H54 (cell line): ENCODE measurements around the gene BNC2.

Experiments used
- DNase-seq: peaks from one replicate; pipeline ENCODE4 v3.0.0; 2011; ENCODE audit warnings: low spot score, mixed read lengths; ENCODE audit not compliant: insufficient read length
- FAIRE-seq: peaks from 3 replicates; lab custom pipeline; 2011; peaks lifted over from hg19 to GRCh38; lab: Jason Lieb, UNC
- POLR2A ChIP-seq: IDR thresholded peaks from 2 replicates; pipeline ENCODE4 v1.6.1; 2011; ENCODE audit warnings: low read depth, mild to moderate bottlenecking, low read length

The BNC2 gene

GRCh38 chr9:16434526-16434925, 435.9 kb downstream of the BNC2 start:
- peak; percentile 83 for FAIRE-seq
- DNase-seq: no peak
- TF ChIP-seq POLR2A: no peak

DNA sequence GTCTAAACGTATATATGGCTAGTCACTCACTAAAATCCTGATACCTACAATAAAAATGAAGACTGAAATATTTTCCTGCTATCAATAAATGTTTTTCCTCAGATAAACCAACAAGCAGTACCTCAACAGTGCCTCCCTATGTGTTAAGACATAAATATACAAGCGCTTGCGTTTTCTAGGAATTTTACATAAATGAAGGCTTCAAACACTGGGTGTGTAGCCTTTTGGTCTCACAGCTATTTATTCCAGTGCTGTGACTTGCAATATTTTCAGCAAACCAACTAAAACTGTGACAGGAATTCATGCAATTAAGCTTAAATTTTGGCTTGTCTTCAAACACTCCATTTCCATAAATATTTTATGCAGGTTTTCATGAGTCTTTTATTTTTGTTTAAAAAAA, 437.0 kb downstream of the BNC2 start:
- no peak for TF ChIP-seq POLR2A
- FAIRE-seq (no peak), DNase-seq (no peak)

GRCh38 chr9:16431666-16432392, 438.6 kb downstream of the BNC2 start:
- no peak for DNase-seq
- FAIRE-seq: no peak
- TF ChIP-seq POLR2A: no peak

GRCh38 chr9:16429671-16430070, 440.8 kb downstream of the BNC2 start:
- DNase-seq (no peak), FAIRE-seq (peak; percentile 62)
- no peak for TF ChIP-seq POLR2A

- no peak for TF ChIP-seq POLR2A
- DNase-seq: no peak
- no peak for FAIRE-seq
These were observed 442.5 kb downstream of the BNC2 start for GRCh38 chr9:16427873-16428427.

GRCh38 chr9:16426716-16427115, 443.8 kb downstream of the BNC2 start:
- no peak for DNase-seq
- peak; percentile 58 for FAIRE-seq
- TF ChIP-seq POLR2A: no peak

GRCh38 chr9:16425562-16426231, 444.8 kb downstream of the BNC2 start:
- TF ChIP-seq POLR2A: no peak
- DNase-seq (no peak), FAIRE-seq (peak; percentile 99)

GRCh38 chr9:16422114-16422513, 448.4 kb downstream of the BNC2 start:
- FAIRE-seq (no peak), DNase-seq (no peak)
- no peak for TF ChIP-seq POLR2A

DNA sequence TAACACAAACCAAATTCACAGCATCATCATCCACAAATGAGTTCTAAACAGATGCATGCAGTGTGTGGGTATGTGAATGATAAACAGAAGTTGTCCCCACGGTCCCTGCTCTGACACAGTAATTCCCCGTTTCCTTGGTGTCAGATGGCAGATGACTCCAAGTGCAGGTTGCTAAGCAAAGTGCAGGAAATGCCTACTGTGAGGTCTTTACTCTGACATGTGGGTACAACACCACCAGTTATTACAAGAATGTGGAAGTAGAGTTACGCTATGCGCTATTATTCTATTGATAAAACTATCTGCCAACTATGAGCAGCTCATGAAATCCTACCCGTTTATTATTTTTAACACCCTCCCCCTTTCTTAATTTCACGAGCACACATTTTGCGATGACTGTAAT, 448.9 kb downstream of the BNC2 start:
- no peak for TF ChIP-seq POLR2A
- FAIRE-seq (no peak), DNase-seq (no peak)

GRCh38 chr9:16419124-16419523, 451.3 kb downstream of the BNC2 start:
- no peak for DNase-seq
- no peak for FAIRE-seq
- no peak for TF ChIP-seq POLR2A

DNA sequence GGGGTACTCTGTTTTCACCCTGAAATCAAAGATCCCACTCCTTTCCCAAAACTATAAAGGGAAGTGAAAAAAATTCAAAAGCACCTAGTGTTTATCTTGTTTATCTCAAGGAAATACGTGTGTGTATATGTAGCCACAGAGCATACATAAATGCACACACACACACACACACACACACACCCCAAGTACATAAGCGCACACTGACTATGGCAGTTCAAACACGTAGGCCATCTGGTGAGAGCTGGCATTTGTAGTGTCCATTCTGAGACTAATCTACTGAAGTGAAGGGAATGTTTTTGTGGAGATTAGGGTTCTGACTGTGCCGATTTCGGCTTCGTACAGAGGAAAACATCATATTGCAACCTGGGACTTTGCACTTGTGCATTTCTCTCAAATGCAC, 451.7 kb downstream of the BNC2 start:
- no peak for FAIRE-seq
- no peak for TF ChIP-seq POLR2A
- DNase-seq: no peak

DNA sequence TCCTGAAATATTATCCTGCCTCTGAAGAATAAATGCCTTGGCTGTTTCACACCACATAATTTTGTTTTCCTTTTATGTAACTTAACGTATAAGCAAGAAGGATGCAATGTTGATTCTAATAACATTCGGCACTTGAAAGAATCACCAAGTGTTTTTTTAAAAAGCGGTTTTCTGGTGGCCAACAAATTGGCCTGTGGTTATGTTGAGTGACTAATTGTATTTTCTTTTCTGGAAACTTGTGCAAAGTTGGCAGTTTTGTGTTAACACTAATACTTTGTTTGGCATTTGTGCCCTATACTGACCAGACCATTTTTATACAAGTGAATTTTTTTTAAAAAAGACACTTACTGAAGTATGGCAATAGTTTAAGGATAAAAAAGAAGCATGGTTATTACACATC, 452.7 kb downstream of the BNC2 start:
- TF ChIP-seq POLR2A: no peak
- peak; percentile 91 for FAIRE-seq

GRCh38 chr9:16417161-16417560, 453.3 kb downstream of the BNC2 start:
- no peak for TF ChIP-seq POLR2A
- FAIRE-seq (peak; percentile 99), DNase-seq (no peak)

More for the DNA sequence above, 452.7 kb downstream of the BNC2 start:
- DNase-seq: no peak

GRCh38 chr9:16414451-16414850, 456.0 kb downstream of the BNC2 start:
- DNase-seq (no peak), FAIRE-seq (no peak)
- no peak for TF ChIP-seq POLR2A
